Measurements from ENCODE around the gene MEGF8. TPM values are rescaled to one million over a fixed set of nuclear protein-coding genes. Genes with fewer than 3 reads are reported as not detected.
A peak's percentile ranks its signal among the peaks of the same experiment; 100 is the strongest.

MEGF8 gene
- total and polyA plus RNA-seq, 4 donors, result 1.2 to 13.7 (median 9.4) TPM

DNA sequence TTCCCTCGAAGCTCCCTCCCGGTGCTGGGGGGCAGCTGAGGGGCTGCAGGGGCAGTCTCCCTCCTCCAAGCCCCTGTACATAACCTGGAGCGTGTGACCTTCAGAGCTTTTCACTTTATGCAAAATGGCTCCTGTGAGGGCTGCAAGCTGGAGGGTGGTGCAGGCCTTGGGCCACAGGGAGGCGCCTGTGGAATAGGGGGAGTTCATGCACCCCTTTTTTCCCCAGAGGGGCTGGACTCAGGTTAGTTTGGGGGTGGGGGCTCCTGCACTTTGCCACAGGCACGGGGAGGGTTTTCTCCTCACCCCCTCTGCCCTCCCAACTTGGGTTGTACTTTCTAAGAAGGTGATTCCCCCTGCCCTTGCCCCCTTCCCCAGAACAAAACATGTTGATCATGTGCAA, 30.1 kb upstream of the MEGF8 start:
- TF ChIP-seq NR2F2 (IDR thresholded peaks at IDR 0.05), result no peak
- no peak for TF ChIP-seq JUND (IDR thresholded peaks at IDR 0.05)
- TF ChIP-seq RXRA (IDR thresholded peaks at IDR 0.05), result no peak
- TF ChIP-seq FOXA1 (IDR thresholded peaks at IDR 0.05), result no peak
- TF ChIP-seq RAD21 (IDR thresholded peaks at IDR 0.05), result no peak
- TF ChIP-seq, protein P1, sequence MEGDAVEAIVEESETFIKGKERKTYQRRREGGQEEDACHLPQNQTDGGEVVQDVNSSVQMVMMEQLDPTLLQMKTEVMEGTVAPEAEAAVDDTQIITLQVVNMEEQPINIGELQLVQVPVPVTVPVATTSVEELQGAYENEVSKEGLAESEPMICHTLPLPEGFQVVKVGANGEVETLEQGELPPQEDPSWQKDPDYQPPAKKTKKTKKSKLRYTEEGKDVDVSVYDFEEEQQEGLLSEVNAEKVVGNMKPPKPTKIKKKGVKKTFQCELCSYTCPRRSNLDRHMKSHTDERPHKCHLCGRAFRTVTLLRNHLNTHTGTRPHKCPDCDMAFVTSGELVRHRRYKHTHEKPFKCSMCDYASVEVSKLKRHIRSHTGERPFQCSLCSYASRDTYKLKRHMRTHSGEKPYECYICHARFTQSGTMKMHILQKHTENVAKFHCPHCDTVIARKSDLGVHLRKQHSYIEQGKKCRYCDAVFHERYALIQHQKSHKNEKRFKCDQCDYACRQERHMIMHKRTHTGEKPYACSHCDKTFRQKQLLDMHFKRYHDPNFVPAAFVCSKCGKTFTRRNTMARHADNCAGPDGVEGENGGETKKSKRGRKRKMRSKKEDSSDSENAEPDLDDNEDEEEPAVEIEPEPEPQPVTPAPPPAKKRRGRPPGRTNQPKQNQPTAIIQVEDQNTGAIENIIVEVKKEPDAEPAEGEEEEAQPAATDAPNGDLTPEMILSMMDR (IDR thresholded peaks at IDR 0.05; ENCODE audit: low read depth, low read length, missing input control), result no peak
- TF ChIP-seq, protein P2, sequence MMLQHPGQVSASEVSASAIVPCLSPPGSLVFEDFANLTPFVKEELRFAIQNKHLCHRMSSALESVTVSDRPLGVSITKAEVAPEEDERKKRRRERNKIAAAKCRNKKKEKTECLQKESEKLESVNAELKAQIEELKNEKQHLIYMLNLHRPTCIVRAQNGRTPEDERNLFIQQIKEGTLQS (IDR thresholded peaks at IDR 0.05), result no peak
- TF ChIP-seq EGR1 (IDR thresholded peaks at IDR 0.05; ENCODE audit: low read depth in 2 of 2), result no peak
- TF ChIP-seq, protein P3, sequence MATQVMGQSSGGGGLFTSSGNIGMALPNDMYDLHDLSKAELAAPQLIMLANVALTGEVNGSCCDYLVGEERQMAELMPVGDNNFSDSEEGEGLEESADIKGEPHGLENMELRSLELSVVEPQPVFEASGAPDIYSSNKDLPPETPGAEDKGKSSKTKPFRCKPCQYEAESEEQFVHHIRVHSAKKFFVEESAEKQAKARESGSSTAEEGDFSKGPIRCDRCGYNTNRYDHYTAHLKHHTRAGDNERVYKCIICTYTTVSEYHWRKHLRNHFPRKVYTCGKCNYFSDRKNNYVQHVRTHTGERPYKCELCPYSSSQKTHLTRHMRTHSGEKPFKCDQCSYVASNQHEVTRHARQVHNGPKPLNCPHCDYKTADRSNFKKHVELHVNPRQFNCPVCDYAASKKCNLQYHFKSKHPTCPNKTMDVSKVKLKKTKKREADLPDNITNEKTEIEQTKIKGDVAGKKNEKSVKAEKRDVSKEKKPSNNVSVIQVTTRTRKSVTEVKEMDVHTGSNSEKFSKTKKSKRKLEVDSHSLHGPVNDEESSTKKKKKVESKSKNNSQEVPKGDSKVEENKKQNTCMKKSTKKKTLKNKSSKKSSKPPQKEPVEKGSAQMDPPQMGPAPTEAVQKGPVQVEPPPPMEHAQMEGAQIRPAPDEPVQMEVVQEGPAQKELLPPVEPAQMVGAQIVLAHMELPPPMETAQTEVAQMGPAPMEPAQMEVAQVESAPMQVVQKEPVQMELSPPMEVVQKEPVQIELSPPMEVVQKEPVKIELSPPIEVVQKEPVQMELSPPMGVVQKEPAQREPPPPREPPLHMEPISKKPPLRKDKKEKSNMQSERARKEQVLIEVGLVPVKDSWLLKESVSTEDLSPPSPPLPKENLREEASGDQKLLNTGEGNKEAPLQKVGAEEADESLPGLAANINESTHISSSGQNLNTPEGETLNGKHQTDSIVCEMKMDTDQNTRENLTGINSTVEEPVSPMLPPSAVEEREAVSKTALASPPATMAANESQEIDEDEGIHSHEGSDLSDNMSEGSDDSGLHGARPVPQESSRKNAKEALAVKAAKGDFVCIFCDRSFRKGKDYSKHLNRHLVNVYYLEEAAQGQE (IDR thresholded peaks at IDR 0.05), result no peak
- TF ChIP-seq SP1 (IDR thresholded peaks at IDR 0.05), result no peak
- H3K27me3 ChIP-seq (ENCODE audit: control insufficient read depth in 4 of 4, insufficient read depth in 4 of 4, low read length in 3 of 4), result no peaks in the 10 kb centered on the region
- H3K9me3 ChIP-seq (ENCODE audit: control insufficient read depth in 4 of 4, low read length in 3 of 4), result no peaks in the 10 kb centered on the region
- peaks cover 0 to 8% (median 2%) of the 10 kb centered on the region in 4 donors for H3K4me1 ChIP-seq (ENCODE audit: control insufficient read depth in 4 of 4, insufficient read depth in 4 of 4, low read length in 3 of 4)
- peaks cover 13 to 46% (median 24%) of the 10 kb centered on the region in 4 donors for H3K36me3 ChIP-seq (ENCODE audit: control insufficient read depth in 4 of 4, insufficient read depth in 3 of 4, low read depth in 1 of 4, low read length in 3 of 4)
- no peak overlapping the region for H3K9ac ChIP-seq (ENCODE audit: low read depth in 1 of 2, low read length in 2 of 2)
- WGBS, result 80% methylated on average over 5 of the region's 5 CpGs
- H3K27ac ChIP-seq (ENCODE audit: low read depth in 1 of 2, low read length in 2 of 2), result no peak overlapping the region
- no peak overlapping the region for H3K4me3 ChIP-seq (ENCODE audit: low read depth in 1 of 3, low read length in 3 of 3)
- no peak for DNase-seq (ENCODE audit: low spot score)

DNA sequence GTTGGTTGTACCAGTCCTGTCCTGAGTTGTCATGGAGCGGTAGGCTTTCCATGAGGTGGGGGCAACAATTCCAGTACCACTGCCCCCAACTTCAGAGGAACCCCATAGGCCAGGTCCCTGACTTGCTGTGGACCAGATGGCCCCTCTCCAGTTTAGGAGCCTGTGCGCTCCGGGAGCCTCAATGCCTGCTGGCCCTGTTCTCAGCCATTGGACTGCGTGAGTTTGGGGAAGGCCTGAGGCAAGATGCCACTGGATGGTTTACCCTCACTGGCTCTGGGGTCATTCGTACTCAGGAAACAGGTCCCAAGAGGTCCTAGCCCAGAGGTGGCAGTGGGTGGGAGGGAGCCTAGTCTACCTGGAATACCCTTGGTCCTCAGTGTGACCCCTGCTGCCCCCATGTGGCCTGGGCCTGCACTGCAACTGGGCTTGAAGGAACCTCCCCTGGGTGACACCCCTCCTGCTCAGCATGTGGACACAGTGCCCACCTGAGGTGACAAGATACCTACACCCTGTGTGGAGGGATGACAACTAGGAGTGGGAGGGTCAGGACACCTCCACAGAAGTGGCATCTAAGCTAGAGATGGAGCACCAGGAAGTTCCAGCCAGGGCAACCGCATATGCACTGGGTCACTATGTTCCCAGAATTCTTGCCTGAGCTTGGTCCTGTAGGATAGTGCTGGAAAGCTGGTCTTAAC, 29.5 kb upstream of the MEGF8 start:
- H3K27ac ChIP-seq (ENCODE audit: low read depth in 1 of 2, low read length in 2 of 2), result no peak overlapping the region
- H3K4me1 ChIP-seq (ENCODE audit: control insufficient read depth in 4 of 4, insufficient read depth in 4 of 4, low read length in 3 of 4), result peaks cover 0 to 8% (median 2%) of the 10 kb centered on the region in 4 donors
- no peak overlapping the region for H3K9ac ChIP-seq (ENCODE audit: low read depth in 1 of 2, low read length in 2 of 2)
- 80% methylated on average over 6 of the region's 6 CpGs for WGBS
- DNase-seq (ENCODE audit: low spot score), result peak; percentile 94
- no peaks in the 10 kb centered on the region for H3K27me3 ChIP-seq (ENCODE audit: control insufficient read depth in 4 of 4, insufficient read depth in 4 of 4, low read length in 3 of 4)
- TF ChIP-seq, protein P4, sequence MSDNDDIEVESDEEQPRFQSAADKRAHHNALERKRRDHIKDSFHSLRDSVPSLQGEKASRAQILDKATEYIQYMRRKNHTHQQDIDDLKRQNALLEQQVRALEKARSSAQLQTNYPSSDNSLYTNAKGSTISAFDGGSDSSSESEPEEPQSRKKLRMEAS (IDR thresholded peaks at IDR 0.05), result no peak
- peak in 1 of 2 donors; percentile 88 for TF ChIP-seq RXRA (IDR thresholded peaks at IDR 0.05)
- peak; percentile 73 to 84 for TF ChIP-seq RAD21 (IDR thresholded peaks at IDR 0.05)
- TF ChIP-seq, protein P1 (IDR thresholded peaks at IDR 0.05; ENCODE audit: low read depth, low read length, missing input control), result peak; percentile 88
- H3K36me3 ChIP-seq (ENCODE audit: control insufficient read depth in 4 of 4, insufficient read depth in 3 of 4, low read depth in 1 of 4, low read length in 3 of 4), result peaks cover 12 to 39% (median 19%) of the 10 kb centered on the region in 4 donors
- no peak overlapping the region for H3K4me3 ChIP-seq (ENCODE audit: low read depth in 1 of 3, low read length in 3 of 3)
- no peaks in the 10 kb centered on the region for H3K9me3 ChIP-seq (ENCODE audit: control insufficient read depth in 4 of 4, low read length in 3 of 4)

Measured in liver (tissue), 9 donors.